SK-N-SH treated with all-trans-retinoic acid at 6 μM for 48 hours (cell line): ENCODE data around the gene SLC26A3.

Experiments
- GLIS3 ChIP-seq: fragments of 250-450 bp; sonication (Bioruptor Pico); IDR thresholded peaks from 2 replicates; pipeline ENCODE4 v1.5.0; 2020; ENCODE audit warnings: mild to moderate bottlenecking, moderate library complexity
- OSR1 ChIP-seq: fragments of 250-450 bp; sonication (Bioruptor Pico); IDR thresholded peaks from 2 replicates; pipeline ENCODE4 v1.8.0; 2022; ENCODE audit warnings: moderate library complexity, mild to moderate bottlenecking, inconsistent platforms
- PPARA ChIP-seq: fragments of 250-450 bp; sonication (Bioruptor Pico); IDR thresholded peaks from 2 replicates; pipeline ENCODE4 v1.5.0; 2020; ENCODE audit warnings: mild to moderate bottlenecking, borderline replicate concordance
- RARB ChIP-seq: fragments of 250-450 bp; sonication (Bioruptor Pico); IDR thresholded peaks from 2 replicates; pipeline ENCODE4 v1.8.0; 2021; ENCODE audit warnings: mild to moderate bottlenecking, moderate library complexity
- SNAI2 ChIP-seq: fragments of 250-450 bp; sonication (Bioruptor Pico); IDR thresholded peaks from 2 replicates; pipeline ENCODE4 v1.5.0; 2020; ENCODE audit warnings: mild to moderate bottlenecking, moderate library complexity
- TOX ChIP-seq: fragments of 250-450 bp; sonication (Bioruptor Pico); IDR thresholded peaks from 2 replicates; pipeline ENCODE4 v1.8.0; 2021; ENCODE audit warnings: mild to moderate bottlenecking, moderate library complexity, borderline replicate concordance
- ZFP3 ChIP-seq: fragments of 250-450 bp; sonication (Bioruptor Pico); IDR thresholded peaks from 2 replicates; pipeline ENCODE4 v1.5.0; 2020; ENCODE audit warnings: mild to moderate bottlenecking, moderate library complexity
- ZFP30 ChIP-seq: fragments of 450-650 bp; formaldehyde crosslinking; IDR thresholded peaks from 2 replicates; pipeline ENCODE4 v1.5.0; 2022; ENCODE audit warnings: mild to moderate bottlenecking, moderate library complexity
- TF ChIP-seq, protein P1 (sequence below): fragments of 250-450 bp; sonication (Bioruptor Pico); IDR thresholded peaks from 2 replicates; pipeline ENCODE4 v1.8.0; 2020; ENCODE audit warnings: mild to moderate bottlenecking, moderate library complexity, borderline replicate concordance
- TF ChIP-seq, protein P2 (sequence below): fragments of 250-450 bp; sonication (Bioruptor Pico); IDR thresholded peaks from 2 replicates; pipeline ENCODE4 v1.5.0; 2020; ENCODE audit warnings: mild to moderate bottlenecking, moderate library complexity
- TF ChIP-seq, protein P3 (sequence below): fragments of 250-450 bp; sonication (Bioruptor Pico); IDR thresholded peaks from 2 replicates; pipeline ENCODE4 v1.5.1; 2021; ENCODE audit warnings: mild to moderate bottlenecking, moderate library complexity
- TF ChIP-seq, protein P4 (sequence below): fragments of 250-450 bp; sonication (Bioruptor Pico); IDR thresholded peaks from 2 replicates; pipeline ENCODE4 v1.8.0; 2021; ENCODE audit warnings: low read depth, mild to moderate bottlenecking, moderate library complexity, borderline replicate concordance

DNA sequence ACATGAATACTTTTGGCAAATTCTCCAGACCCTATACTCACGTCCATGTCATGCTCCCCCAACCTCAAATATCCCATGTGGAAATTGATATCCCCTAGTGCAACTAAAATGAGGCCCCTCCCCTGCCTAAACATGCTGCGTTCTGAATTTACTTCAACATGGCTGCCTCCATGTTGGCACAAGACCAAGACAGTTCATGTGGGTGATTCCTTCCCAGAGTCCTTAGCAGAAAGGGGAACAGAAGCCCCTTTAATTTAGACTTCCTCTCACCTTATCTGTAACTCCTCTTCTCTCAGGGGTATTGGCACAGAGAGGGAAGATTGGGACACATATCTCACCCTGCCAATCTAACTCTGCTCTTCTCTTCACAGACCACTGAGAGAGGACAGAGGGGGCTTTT, 24.5 kb upstream of the SLC26A3 start:
- TF ChIP-seq ZFP3 (CRISPR knock-in tag) (no peak), GLIS3 (CRISPR knock-in tag) (no peak), RARB (CRISPR knock-in tag) (no peak), OSR1 (no peak), ZFP30 (CRISPR knock-in tag) (no peak), PPARA (CRISPR knock-in tag) (no peak), TOX (CRISPR knock-in tag) (no peak), SNAI2 (no peak)
- TF ChIP-seq, protein P1, sequence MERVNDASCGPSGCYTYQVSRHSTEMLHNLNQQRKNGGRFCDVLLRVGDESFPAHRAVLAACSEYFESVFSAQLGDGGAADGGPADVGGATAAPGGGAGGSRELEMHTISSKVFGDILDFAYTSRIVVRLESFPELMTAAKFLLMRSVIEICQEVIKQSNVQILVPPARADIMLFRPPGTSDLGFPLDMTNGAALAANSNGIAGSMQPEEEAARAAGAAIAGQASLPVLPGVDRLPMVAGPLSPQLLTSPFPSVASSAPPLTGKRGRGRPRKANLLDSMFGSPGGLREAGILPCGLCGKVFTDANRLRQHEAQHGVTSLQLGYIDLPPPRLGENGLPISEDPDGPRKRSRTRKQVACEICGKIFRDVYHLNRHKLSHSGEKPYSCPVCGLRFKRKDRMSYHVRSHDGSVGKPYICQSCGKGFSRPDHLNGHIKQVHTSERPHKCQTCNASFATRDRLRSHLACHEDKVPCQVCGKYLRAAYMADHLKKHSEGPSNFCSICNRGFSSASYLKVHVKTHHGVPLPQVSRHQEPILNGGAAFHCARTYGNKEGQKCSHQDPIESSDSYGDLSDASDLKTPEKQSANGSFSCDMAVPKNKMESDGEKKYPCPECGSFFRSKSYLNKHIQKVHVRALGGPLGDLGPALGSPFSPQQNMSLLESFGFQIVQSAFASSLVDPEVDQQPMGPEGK (CRISPR knock-in tag): no peak
- TF ChIP-seq, protein P2, sequence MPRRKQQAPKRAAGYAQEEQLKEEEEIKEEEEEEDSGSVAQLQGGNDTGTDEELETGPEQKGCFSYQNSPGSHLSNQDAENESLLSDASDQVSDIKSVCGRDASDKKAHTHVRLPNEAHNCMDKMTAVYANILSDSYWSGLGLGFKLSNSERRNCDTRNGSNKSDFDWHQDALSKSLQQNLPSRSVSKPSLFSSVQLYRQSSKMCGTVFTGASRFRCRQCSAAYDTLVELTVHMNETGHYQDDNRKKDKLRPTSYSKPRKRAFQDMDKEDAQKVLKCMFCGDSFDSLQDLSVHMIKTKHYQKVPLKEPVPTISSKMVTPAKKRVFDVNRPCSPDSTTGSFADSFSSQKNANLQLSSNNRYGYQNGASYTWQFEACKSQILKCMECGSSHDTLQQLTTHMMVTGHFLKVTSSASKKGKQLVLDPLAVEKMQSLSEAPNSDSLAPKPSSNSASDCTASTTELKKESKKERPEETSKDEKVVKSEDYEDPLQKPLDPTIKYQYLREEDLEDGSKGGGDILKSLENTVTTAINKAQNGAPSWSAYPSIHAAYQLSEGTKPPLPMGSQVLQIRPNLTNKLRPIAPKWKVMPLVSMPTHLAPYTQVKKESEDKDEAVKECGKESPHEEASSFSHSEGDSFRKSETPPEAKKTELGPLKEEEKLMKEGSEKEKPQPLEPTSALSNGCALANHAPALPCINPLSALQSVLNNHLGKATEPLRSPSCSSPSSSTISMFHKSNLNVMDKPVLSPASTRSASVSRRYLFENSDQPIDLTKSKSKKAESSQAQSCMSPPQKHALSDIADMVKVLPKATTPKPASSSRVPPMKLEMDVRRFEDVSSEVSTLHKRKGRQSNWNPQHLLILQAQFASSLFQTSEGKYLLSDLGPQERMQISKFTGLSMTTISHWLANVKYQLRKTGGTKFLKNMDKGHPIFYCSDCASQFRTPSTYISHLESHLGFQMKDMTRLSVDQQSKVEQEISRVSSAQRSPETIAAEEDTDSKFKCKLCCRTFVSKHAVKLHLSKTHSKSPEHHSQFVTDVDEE (CRISPR knock-in tag): no peak
- TF ChIP-seq, protein P3, sequence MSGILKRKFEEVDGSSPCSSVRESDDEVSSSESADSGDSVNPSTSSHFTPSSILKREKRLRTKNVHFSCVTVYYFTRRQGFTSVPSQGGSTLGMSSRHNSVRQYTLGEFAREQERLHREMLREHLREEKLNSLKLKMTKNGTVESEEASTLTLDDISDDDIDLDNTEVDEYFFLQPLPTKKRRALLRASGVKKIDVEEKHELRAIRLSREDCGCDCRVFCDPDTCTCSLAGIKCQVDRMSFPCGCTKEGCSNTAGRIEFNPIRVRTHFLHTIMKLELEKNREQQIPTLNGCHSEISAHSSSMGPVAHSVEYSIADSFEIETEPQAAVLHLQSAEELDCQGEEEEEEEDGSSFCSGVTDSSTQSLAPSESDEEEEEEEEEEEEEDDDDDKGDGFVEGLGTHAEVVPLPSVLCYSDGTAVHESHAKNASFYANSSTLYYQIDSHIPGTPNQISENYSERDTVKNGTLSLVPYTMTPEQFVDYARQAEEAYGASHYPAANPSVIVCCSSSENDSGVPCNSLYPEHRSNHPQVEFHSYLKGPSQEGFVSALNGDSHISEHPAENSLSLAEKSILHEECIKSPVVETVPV (CRISPR knock-in tag): no peak
- TF ChIP-seq, protein P4, sequence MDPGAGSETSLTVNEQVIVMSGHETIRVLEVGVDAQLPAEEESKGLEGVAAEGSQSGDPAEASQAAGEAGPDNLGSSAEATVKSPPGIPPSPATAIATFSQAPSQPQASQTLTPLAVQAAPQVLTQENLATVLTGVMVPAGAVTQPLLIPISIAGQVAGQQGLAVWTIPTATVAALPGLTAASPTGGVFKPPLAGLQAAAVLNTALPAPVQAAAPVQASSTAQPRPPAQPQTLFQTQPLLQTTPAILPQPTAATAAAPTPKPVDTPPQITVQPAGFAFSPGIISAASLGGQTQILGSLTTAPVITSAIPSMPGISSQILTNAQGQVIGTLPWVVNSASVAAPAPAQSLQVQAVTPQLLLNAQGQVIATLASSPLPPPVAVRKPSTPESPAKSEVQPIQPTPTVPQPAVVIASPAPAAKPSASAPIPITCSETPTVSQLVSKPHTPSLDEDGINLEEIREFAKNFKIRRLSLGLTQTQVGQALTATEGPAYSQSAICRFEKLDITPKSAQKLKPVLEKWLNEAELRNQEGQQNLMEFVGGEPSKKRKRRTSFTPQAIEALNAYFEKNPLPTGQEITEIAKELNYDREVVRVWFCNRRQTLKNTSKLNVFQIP (CRISPR knock-in tag): no peak
